Measurements from ENCODE around the gene CCDC57. TPM values are rescaled to one million over a fixed set of nuclear protein-coding genes. Genes with fewer than 3 reads are reported as not detected.

Gene CCDC57
- polyA plus RNA-seq, 1 donor from 2014 or later, result 70.9 TPM

DNA sequence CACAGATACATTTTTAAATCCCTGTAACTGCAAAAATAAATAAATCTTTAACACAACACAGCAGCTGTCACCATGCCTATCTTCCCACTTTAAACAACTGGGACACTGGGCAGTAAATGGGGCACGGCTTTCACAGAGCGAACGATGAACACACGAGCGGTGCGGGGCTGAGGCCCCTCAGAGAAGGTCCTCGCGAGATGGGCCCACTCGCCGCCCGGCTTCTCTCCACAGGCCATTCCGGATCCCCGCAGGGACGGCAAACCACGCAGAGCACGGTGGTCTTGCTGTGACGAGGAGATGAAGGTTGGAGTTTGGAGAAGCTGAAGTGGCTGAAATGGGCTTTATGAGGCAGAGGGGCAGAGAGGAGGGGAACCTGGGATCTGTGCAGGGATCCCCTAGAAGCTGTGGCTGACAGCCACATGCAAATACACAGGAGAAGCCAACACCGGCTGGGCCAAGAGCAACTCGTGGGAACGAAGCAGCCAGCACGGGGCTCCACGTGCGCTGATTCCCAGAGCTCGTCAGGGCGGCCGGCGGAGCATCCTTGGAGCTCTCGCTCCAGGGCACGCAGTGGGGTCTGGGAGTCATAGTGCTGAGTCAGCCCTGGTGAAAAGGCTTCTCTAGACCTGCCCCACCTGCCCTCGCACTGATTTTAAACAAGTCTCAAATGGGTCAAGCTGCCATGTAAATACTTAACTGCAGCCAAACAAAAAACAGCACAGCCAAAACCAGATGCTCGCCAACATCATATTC, 31.7 kb downstream of the CCDC57 start:
- Histone ChIP-seq H3K27ac (ENCODE audit: low read length) (no peak overlapping the region), H3K27me3 (ENCODE audit: insufficient read depth, low read depth, low read length) (no peaks in the 10 kb centered on the region), H4K20me1 (ENCODE audit: insufficient read depth) (no peaks in the 10 kb centered on the region), H3F3A (ENCODE audit: insufficient read depth, low read length, poor library complexity, severe bottlenecking) (no peaks in the 10 kb centered on the region), H3K4me2 (ENCODE audit: low read length) (no peak overlapping the region), H2AFZ (ENCODE audit: low read depth, low read length) (no peak overlapping the region), H3K9me2 (ENCODE audit: insufficient read depth, low read length) (no peaks in the 10 kb centered on the region), H3K9ac (ENCODE audit: low read length) (no peak overlapping the region), H3K4me3 (ENCODE audit: low read length) (no peak overlapping the region), H3K36me3 (ENCODE audit: insufficient read depth, low read length) (no peaks in the 10 kb centered on the region), H3K9me3 (ENCODE audit: low read length) (no peaks in the 10 kb centered on the region), H3K79me2 (replicated peaks; ENCODE audit: insufficient read depth, low read length) (no peaks in the 10 kb centered on the region)
- TF ChIP-seq, protein P1, sequence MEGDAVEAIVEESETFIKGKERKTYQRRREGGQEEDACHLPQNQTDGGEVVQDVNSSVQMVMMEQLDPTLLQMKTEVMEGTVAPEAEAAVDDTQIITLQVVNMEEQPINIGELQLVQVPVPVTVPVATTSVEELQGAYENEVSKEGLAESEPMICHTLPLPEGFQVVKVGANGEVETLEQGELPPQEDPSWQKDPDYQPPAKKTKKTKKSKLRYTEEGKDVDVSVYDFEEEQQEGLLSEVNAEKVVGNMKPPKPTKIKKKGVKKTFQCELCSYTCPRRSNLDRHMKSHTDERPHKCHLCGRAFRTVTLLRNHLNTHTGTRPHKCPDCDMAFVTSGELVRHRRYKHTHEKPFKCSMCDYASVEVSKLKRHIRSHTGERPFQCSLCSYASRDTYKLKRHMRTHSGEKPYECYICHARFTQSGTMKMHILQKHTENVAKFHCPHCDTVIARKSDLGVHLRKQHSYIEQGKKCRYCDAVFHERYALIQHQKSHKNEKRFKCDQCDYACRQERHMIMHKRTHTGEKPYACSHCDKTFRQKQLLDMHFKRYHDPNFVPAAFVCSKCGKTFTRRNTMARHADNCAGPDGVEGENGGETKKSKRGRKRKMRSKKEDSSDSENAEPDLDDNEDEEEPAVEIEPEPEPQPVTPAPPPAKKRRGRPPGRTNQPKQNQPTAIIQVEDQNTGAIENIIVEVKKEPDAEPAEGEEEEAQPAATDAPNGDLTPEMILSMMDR (IDR thresholded peaks at IDR 0.05; ENCODE audit: poor library complexity, severe bottlenecking), result no peak
- TF ChIP-seq SMC3 (conservative IDR thresholded peaks at IDR 0.05; ENCODE audit: poor library complexity), result no peak
- TF ChIP-seq MXI1 (conservative IDR thresholded peaks at IDR 0.05; ENCODE audit: poor library complexity, severe bottlenecking), result no peak
- TF ChIP-seq EZH2 (IDR thresholded peaks at IDR 0.05; ENCODE audit: borderline replicate concordance, insufficient read depth, low read length, poor library complexity, severe bottlenecking), result no peak
- TF ChIP-seq, protein P2, sequence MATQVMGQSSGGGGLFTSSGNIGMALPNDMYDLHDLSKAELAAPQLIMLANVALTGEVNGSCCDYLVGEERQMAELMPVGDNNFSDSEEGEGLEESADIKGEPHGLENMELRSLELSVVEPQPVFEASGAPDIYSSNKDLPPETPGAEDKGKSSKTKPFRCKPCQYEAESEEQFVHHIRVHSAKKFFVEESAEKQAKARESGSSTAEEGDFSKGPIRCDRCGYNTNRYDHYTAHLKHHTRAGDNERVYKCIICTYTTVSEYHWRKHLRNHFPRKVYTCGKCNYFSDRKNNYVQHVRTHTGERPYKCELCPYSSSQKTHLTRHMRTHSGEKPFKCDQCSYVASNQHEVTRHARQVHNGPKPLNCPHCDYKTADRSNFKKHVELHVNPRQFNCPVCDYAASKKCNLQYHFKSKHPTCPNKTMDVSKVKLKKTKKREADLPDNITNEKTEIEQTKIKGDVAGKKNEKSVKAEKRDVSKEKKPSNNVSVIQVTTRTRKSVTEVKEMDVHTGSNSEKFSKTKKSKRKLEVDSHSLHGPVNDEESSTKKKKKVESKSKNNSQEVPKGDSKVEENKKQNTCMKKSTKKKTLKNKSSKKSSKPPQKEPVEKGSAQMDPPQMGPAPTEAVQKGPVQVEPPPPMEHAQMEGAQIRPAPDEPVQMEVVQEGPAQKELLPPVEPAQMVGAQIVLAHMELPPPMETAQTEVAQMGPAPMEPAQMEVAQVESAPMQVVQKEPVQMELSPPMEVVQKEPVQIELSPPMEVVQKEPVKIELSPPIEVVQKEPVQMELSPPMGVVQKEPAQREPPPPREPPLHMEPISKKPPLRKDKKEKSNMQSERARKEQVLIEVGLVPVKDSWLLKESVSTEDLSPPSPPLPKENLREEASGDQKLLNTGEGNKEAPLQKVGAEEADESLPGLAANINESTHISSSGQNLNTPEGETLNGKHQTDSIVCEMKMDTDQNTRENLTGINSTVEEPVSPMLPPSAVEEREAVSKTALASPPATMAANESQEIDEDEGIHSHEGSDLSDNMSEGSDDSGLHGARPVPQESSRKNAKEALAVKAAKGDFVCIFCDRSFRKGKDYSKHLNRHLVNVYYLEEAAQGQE (IDR thresholded peaks at IDR 0.05; ENCODE audit: borderline replicate concordance), result no peak
- TF ChIP-seq POLR2AphosphoS5 (IDR thresholded peaks at IDR 0.05), result no peak
- no peak for TF ChIP-seq RAD21 (conservative IDR thresholded peaks at IDR 0.05)
- TF ChIP-seq TAF1 (IDR thresholded peaks at IDR 0.05; ENCODE audit: low read depth), result no peak
- TF ChIP-seq EP300 (conservative IDR thresholded peaks at IDR 0.05; ENCODE audit: poor library complexity, severe bottlenecking), result no peak

DNA sequence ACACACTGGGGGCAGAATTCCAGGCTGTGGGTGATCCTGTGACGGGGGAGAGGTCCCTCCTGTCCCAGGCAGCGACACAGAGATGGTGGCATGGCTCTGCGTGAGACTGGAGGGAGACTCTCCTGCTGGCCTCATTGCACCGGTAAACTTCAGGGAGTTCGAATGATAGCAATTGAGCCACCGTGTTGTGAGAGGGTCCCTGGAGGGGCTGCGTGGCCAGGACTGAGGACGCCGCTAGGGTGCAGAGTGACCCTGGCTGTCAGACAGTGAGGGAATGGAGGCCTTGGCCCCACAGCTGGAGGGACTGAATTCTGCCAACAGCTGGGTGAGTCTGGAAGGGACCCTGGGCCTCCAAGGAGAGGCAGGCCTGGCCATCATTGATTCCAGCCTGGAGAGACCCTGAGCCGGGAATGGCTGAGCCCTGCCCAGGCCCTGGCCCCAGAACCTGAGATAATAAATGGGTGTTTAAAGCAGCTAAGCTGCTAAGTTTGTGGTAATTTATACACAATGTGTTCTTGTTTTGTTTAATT, 32.6 kb downstream of the CCDC57 start:
- Histone ChIP-seq H3K79me2 (replicated peaks; ENCODE audit: insufficient read depth, low read length) (no peaks in the 10 kb centered on the region), H3K27me3 (ENCODE audit: insufficient read depth, low read depth, low read length) (no peaks in the 10 kb centered on the region), H3K9me2 (ENCODE audit: insufficient read depth, low read length) (no peaks in the 10 kb centered on the region), H3K27ac (ENCODE audit: low read length) (no peak overlapping the region), H3K36me3 (ENCODE audit: insufficient read depth, low read length) (no peaks in the 10 kb centered on the region), H4K20me1 (ENCODE audit: insufficient read depth) (no peaks in the 10 kb centered on the region), H3K4me2 (ENCODE audit: low read length) (no peak overlapping the region), H2AFZ (ENCODE audit: low read depth, low read length) (no peak overlapping the region), H3F3A (ENCODE audit: insufficient read depth, low read length, poor library complexity, severe bottlenecking) (no peaks in the 10 kb centered on the region), H3K9me3 (ENCODE audit: low read length) (no peaks in the 10 kb centered on the region), H3K9ac (ENCODE audit: low read length) (no peak overlapping the region), H3K4me3 (ENCODE audit: low read length) (no peak overlapping the region)
- TF ChIP-seq POLR2AphosphoS5 (IDR thresholded peaks at IDR 0.05), result no peak
- TF ChIP-seq MXI1 (conservative IDR thresholded peaks at IDR 0.05; ENCODE audit: poor library complexity, severe bottlenecking), result no peak
- TF ChIP-seq RAD21 (conservative IDR thresholded peaks at IDR 0.05), result no peak
- no peak for TF ChIP-seq SMC3 (conservative IDR thresholded peaks at IDR 0.05; ENCODE audit: poor library complexity)
- no peak for TF ChIP-seq EP300 (conservative IDR thresholded peaks at IDR 0.05; ENCODE audit: poor library complexity, severe bottlenecking)
- no peak for TF ChIP-seq TAF1 (IDR thresholded peaks at IDR 0.05; ENCODE audit: low read depth)
- no peak for TF ChIP-seq EZH2 (IDR thresholded peaks at IDR 0.05; ENCODE audit: borderline replicate concordance, insufficient read depth, low read length, poor library complexity, severe bottlenecking)

Data from neural cell (in vitro differentiated cells).